GM18909 (cell line): Measurements from ENCODE around the gene RERGL.
"Not testable (repeated sequence)": the region's sequence is repeated elsewhere in the genome, so short reads cannot be mapped to it uniquely, and the experiment has no call there.

Experiments used
- ATAC-seq: cut with Tn5 transposase; IDR thresholded peaks from one replicate; pipeline ENCODE4 v1.9.1; 2021; ENCODE audit warnings: mild to moderate bottlenecking; ENCODE audit not compliant: unreplicated experiment, poor library complexity

RERGL gene, protein sequence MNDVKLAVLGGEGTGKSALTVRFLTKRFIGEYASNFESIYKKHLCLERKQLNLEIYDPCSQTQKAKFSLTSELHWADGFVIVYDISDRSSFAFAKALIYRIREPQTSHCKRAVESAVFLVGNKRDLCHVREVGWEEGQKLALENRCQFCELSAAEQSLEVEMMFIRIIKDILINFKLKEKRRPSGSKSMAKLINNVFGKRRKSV

GRCh38 chr12:18090093-18090492 is at the start of gene RERGL:
Gene RERGL (minus strand): TSS chr12:18090193. CDS start chr12:18090140, 53 bp downstream.
- no peak for ATAC-seq

DNA sequence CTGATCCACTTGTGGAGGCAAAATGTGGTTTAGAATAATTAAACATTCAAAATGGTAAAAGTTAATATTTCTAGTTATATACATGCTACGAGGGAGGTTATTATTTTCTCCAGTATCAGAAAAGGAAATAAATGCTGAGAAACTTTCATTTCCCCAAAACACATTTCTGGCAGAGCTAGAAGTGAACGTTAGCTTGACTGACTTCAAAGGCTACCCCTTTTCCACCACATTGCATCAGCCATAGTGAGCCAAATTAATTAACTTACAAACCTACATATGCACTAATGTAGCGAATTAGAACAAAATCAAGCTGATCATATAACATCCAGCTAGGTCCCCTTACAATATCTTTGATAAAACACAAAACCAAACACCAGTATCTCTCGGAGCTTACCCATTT is 49.3 kb upstream of the RERGL start:
- no peak for ATAC-seq

DNA sequence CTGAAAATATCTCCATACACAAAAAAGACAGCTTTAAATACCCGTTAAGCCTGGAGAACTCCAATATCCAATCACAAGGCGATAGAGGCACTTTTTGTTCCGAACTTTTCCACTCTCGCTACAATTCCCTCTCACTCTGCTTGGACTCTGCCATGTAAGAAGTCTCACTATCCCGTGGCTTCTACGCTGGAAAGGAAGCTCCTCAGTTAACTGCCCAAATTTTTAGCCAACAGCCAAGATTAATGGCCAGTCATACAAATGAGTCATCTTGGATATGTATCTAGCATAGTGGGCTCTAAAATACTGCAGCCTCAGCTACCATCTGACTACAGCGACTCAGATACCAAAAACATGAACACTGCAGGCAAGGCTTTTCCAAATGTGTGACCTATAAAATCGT is 45.5 kb upstream of the RERGL start:
- ATAC-seq = no peak

DNA sequence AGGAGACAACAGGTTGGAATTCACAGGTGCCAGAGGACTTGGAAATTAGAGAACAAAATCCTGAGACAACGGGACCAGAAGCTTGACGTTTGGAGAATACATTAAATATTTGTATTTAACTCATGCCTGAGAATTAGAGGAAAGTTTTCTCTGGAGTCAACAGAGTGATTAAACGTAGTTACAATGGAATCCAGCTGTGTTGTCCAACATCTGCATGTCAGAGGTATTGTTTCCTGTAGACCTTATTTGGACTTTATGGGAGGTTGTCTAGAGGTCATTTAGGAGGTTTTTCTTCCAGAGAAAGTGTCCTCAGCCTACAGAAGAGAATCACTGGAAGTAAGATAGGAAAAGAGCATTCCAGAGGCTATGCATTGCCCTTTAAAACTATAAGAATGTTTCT is 45.1 kb upstream of the RERGL start:
- ATAC-seq = no peak

- ATAC-seq = no peak
Measured at GRCh38 chr12:18130851-18131250, 40.9 kb upstream of the RERGL start.

- ATAC-seq = no peak
Measured at GRCh38 chr12:18123707-18124106, 33.7 kb upstream of the RERGL start.

- no peak for ATAC-seq
Measured at GRCh38 chr12:18120899-18121298, 30.9 kb upstream of the RERGL start.

- ATAC-seq = no peak
Measured at GRCh38 chr12:18108611-18109010, 18.6 kb upstream of the RERGL start.

DNA sequence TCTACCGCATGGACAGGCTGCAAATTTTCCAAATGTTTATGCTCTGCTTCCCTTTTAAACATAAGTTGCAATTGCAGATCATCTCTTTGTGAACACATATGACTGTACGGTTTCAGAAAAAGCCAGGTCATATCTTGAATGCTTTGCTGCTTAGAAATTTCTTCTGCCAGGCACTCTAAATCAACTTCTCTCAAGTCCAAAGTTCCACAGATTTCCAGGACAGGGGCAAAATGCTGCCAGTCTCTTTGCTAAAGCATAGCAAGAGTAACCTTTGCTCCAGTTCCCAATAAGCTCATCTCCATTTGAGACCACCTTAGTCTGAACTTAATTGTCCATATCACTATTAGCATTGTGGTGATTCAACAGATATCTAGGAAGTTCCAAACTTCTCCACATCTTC is 13.6 kb upstream of the RERGL start:
- no peak for ATAC-seq

GRCh38 chr12:18101043-18101442 is 11.1 kb upstream of the RERGL start:
- no peak for ATAC-seq

- ATAC-seq = no peak
Measured at GRCh38 chr12:18084080-18084479, 5.9 kb downstream of the RERGL start.

DNA sequence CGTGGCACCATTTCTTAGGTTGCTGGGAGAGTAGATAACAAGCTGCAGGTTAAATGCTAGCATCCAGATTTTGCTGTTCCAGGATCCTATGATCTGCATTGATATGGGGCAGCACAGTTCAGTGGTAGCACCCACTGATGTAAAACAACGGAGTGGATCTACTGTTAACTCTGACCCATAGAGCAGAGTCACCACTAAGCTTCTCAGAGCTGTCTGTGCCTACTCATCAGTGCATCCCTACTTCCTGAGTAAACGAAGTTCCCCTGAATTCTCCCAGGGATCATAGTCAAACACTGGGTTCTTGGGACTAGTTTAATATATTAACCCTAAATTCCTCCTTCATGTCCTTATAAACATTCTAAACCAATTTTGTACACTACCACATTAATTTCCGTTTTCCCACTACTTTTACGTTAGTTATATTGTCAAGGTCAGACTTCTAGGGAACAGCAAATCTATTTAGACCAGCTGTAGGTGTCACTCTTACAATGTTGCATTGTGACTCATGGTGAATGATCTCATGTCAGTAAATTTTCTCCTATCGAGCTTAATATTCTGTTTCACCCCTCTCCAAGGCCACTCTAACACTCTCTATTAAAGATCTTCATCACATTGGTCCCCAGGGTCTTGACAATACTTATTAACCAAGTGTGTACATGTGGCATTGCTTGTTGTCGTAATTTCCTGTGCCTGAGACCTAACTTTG is 10.3 kb downstream of the RERGL start:
- ATAC-seq = no peak

- ATAC-seq = no peak
Measured at GRCh38 chr12:18074001-18074400, 16.0 kb downstream of the RERGL start.

DNA sequence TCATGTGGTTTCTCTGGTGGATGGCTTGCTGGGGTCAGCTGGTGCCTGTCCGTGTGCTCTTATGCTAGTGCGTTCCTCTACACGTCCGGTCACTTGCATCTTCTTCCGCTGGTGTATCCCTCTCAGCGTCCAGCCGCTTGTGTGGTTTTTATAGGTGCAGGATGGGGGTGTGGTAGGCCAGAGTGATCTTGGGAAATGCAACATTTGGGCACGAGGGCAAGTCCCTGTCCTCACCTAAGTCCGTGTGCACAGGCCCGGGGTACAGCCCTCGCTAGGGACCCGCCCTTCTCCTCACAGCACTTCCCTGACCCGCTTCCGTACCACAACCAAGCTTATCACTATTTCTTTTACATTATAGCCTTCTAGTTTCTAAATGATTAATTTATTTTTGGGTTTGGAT is 17.3 kb downstream of the RERGL start:
- ATAC-seq = no peak

DNA sequence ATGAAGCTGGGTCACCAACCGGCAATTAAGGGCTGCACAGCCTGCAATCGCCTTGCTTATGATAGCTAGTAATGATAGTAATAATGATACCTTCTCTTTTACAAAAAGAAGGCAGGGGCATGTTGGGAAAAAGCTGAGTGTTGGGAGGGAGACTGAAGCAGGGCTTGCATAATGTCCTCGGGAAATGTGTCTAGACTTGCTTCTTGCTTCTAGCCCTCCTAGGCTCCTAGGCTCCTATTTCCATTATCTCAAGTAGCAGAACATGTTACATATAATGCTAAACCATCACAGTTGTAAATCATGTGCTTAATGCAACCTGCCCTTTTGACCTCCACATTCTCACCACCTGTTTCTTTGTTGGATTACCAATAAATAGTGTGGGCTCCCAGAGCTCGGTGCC is 18.7 kb downstream of the RERGL start:
- no peak for ATAC-seq

DNA sequence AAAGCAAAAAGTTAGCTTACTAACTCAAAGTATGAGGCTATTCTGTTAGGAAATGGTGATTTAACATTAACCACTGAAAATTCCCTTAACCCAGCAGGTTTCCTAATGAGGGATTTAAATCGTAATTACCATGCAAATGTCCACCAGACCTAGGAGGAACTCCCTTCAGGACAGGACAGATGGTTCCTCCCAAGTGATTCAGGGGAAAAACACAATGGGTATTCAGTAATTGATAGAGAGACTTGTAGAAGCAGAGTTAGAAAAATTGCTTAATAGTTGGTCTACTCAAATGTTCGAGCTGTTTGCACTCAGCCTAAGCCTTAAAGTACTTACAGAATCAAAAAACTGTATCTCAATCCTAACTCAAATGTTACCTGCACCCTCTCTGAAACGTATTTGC is 21.6 kb downstream of the RERGL start:
- no peak for ATAC-seq

DNA sequence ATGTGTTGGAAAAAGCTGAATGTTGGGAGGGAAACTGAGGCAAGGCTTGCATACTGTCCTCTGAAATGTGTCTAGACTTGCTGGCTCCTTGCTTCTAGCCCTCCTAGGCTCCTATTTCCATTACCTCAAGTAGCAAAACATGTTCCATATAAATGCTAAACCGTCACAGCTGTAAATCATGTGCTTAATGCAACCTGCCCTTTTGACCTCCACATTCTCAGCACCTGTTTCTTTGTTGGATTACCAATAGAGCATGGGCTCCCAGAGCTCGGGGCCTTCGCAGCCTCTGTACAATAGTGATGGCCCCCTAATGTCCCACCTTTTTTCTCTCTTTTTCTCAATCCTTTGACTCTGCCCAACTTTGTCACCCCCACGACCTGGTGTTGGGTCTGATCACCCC is 23.3 kb downstream of the RERGL start:
- ATAC-seq = no peak

GRCh38 chr12:18062867-18063266 is 27.1 kb downstream of the RERGL start:
- not testable (repeated sequence) for ATAC-seq

DNA sequence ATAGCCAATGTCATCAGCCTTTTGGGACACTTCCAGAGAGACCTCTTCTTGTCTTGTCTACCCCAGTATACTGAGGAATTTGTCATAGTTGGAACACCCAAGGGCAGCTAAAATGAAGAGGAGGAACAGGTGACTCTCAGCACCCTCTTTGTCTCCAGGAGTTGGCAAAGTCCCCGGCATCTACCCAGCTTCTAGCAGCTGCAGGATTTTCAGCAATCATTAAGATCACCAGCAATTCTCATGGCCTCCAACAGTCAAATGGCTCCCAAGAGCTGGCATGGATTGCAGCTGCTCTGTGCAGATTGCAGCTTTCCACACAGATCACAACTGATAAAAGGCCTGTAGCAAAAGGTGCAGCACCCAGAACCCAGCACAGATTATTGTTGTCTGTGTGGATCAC is 32.9 kb downstream of the RERGL start:
- no peak for ATAC-seq

- ATAC-seq = no peak
Measured at GRCh38 chr12:18054925-18055619, 34.9 kb downstream of the RERGL start.

DNA sequence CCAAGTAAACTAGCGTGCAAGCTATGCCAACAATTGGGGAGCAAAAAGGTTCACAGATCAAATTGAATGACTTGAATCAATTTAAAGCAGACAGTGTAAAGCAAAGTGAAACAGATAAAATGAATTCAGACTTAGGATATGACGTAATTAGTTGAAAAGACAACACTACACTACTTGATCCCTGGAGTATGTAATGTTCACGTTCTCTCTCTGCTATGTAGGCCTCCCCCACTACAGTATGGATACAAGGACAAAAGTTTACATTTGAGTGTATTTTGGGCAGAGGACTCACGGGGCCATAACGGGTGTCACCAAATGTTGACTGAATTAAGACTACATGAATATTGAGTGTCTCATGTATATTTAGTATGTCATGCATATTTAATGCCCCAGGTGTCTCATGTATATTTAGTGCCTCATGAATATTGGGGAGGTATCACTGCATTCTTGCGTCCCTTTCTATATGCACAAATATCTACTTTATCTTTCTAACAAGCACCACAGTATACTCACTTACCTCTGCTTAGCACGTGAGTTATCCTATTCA is 44.5 kb downstream of the RERGL start:
- no peak for ATAC-seq
